Activated CD4-positive, alpha-beta T cell treated with anti-CD3 and anti-CD28 coated beads, Interleukin-2, amount 50 U/mL, for 48 hours (primary cell): Measurements from ENCODE around the gene FSIP1.

Experiments used
- DNase-seq, 2 experiments: peaks; one replicate each; pipeline ENCODE4 v3.0.0-alpha.2; 2020

The FSIP1 gene

GRCh38 chr15:39792025-39792843, 9.6 kb upstream of the FSIP1 start:
- no peak for DNase-seq

- no peak for DNase-seq
Observed at GRCh38 chr15:39789736-39790135, 7.1 kb upstream of the FSIP1 start.

GRCh38 chr15:39788800-39789565, 6.3 kb upstream of the FSIP1 start:
- no peak for DNase-seq

- peak; percentile 10 to 19 for DNase-seq
Observed at GRCh38 chr15:39788108-39788507, 5.5 kb upstream of the FSIP1 start.

GRCh38 chr15:39787479-39787878, 4.8 kb upstream of the FSIP1 start:
- DNase-seq = no peak

GRCh38 chr15:39786447-39787056, 3.9 kb upstream of the FSIP1 start:
- no peak for DNase-seq

GRCh38 chr15:39785841-39786240, 3.2 kb upstream of the FSIP1 start:
- DNase-seq = no peak

- no peak for DNase-seq
Observed at GRCh38 chr15:39785139-39785538, 2.5 kb upstream of the FSIP1 start.

- no peak for DNase-seq
Observed at GRCh38 chr15:39784638-39785037, 2.0 kb upstream of the FSIP1 start.

GRCh38 chr15:39784125-39784524, 1.5 kb upstream of the FSIP1 start:
- no peak for DNase-seq

GRCh38 chr15:39783244-39783820, 691 bp upstream of the FSIP1 start:
- no peak for DNase-seq

GRCh38 chr15:39781967-39782302, 706 bp downstream of the FSIP1 start:
- DNase-seq = no peak

GRCh38 chr15:39781147-39781966, 1.3 kb downstream of the FSIP1 start:
- no peak for DNase-seq

GRCh38 chr15:39778021-39778420, 4.6 kb downstream of the FSIP1 start:
- no peak for DNase-seq

- DNase-seq = no peak
Observed at GRCh38 chr15:39777496-39777895, 5.1 kb downstream of the FSIP1 start.

GRCh38 chr15:39776068-39776467, 6.6 kb downstream of the FSIP1 start:
- no peak for DNase-seq

- DNase-seq = peak; percentile 15 to 29
Observed at GRCh38 chr15:39774688-39775267, 7.9 kb downstream of the FSIP1 start.

GRCh38 chr15:39770748-39771689, 11.6 kb downstream of the FSIP1 start:
- no peak for DNase-seq

- no peak for DNase-seq
Observed at GRCh38 chr15:39767921-39768320, 14.7 kb downstream of the FSIP1 start.

- no peak for DNase-seq
Observed at GRCh38 chr15:39761006-39761405, 21.6 kb downstream of the FSIP1 start.
